Measurements from ENCODE around the gene KLF2. TPM values are rescaled to one million over a fixed set of nuclear protein-coding genes. Genes with fewer than 3 reads are reported as not detected.

The KLF2 gene
- total RNA-seq, 2 donors from 2014 or later, result 97.8 to 208 TPM

DNA sequence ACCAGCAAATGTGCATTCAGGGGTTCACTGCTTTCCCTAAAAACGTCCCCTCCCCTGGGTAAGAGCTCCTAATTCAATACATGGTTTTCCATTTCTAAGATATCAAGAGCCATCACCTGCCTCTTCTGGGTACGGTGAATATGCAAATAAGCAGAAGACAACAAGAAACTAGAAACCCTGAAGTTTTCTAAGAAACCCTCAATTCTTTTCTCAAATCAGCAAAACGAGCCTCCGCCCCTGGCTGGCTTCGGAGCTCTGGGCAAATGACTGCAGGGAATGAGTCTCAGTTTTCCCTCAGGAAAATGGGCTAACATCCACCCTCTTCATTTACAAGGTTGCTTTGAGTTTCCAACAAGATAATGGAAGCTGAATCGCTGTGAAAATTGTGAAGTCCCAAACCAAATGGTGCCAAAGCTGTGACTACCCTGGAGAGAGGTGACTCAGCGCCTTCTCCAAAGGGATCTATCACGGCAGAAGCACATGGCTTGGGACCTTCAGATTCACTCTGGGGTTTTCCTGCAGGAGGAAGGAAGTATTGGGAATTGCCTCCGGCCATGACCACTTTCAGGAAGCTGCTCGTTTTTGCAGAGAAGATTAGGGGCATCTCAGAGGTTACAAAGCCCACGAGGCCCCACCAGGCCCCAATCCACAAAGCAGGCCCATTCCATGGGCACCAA lies 26.6 kb downstream of the KLF2 start:
- intact Hi-C loops (cut with DNase I), result no loop called here
- no peak for DNase-seq (ENCODE audit: low spot score)

- intact Hi-C loops (cut with DNase I), result loop anchor here in 1 of 2 donors (5.0 kb wide), 1 partner anchor 312 kb away; no protein-coding TSS in a partner anchor
- DNase-seq (ENCODE audit: low spot score), result peak; percentile 80
These were observed 30.8 kb downstream of the KLF2 start for GRCh38 chr19:16355293-16356043.

DNA sequence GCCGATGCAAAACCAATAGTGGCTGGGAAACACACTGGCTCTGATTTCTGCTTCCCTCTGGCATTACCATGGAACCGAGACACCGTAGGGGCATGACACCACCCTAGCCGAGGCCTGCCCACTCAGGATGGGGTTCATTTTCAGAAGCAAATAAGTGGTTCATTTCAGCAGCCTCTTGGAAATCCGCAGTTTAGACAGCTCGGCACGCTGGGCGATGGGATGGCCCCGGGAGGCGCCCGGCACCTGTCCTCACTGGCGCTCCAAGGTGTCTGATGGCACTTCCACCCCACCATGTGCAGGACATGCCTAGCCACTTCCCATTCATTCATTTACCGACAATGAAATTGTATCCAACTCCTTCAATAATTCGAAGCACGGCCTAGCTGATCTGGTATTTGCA lies 33.8 kb downstream of the KLF2 start:
- intact Hi-C loops (cut with DNase I), result loop anchor here in 1 of 2 donors (5.0 kb wide), 1 partner anchor 309 kb away; no protein-coding TSS in a partner anchor
- no peak for DNase-seq (ENCODE audit: low spot score)

- no peak for DNase-seq (ENCODE audit: low spot score)
- intact Hi-C loops (cut with DNase I), result loop anchor here in 1 of 2 donors (5.0 kb wide), 1 partner anchor 308 kb away; no protein-coding TSS in a partner anchor
These were observed 34.4 kb downstream of the KLF2 start for GRCh38 chr19:16359074-16359473.

GRCh38 chr19:16359964-16360363 lies 35.3 kb downstream of the KLF2 start:
- intact Hi-C loops (cut with DNase I), result loop anchor here in 1 of 2 donors (5.0 kb wide), 1 partner anchor 307 kb away; no protein-coding TSS in a partner anchor
- no peak for DNase-seq (ENCODE audit: low spot score)

GRCh38 chr19:16360738-16361137 lies 36.1 kb downstream of the KLF2 start:
- intact Hi-C loops (cut with DNase I), result no loop called here
- no peak for DNase-seq (ENCODE audit: low spot score)

- intact Hi-C loops (cut with DNase I), result no loop called here
- DNase-seq (ENCODE audit: low spot score), result no peak
These were observed 36.6 kb downstream of the KLF2 start for GRCh38 chr19:16361254-16361653.

- DNase-seq (ENCODE audit: low spot score), result no peak
- intact Hi-C loops (cut with DNase I), result no loop called here
These were observed 37.3 kb downstream of the KLF2 start for GRCh38 chr19:16361926-16362325.

DNA sequence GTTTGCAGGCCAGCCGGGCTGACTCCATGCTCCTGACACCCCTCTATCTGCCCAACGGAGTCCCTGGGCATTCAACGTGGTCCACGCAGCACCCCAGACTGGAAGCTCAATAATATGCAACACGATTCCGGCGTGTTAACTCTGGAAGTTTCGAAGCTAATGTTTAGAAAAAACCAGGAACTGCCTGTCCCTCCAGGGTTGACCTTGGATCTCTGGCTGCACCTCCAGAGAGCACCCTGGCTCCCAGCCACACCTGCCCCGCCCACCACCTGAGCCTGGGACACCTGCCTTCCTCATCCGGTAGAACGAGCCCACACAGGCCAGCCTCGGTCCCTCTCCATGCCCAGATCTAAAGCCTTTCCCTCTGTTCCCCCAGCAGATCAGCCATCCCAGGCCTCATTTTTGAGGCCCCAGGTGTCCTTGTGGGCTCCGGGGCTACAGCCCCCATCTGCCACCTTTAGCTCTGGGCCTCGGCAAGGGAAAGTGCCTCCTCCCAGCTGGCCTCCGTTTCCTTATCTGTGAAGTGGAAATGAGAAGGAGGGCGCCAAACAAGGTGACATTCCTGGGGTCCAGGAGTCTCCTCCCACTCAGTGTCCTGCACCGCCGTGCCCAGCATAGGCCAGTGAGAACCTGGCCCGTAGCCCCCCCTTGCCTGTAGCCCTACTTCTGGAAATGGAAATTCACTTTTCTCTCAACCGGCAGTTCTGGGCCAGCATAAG lies 38.7 kb downstream of the KLF2 start:
- no peak for DNase-seq (ENCODE audit: low spot score)
- intact Hi-C loops (cut with DNase I), result no loop called here

DNA sequence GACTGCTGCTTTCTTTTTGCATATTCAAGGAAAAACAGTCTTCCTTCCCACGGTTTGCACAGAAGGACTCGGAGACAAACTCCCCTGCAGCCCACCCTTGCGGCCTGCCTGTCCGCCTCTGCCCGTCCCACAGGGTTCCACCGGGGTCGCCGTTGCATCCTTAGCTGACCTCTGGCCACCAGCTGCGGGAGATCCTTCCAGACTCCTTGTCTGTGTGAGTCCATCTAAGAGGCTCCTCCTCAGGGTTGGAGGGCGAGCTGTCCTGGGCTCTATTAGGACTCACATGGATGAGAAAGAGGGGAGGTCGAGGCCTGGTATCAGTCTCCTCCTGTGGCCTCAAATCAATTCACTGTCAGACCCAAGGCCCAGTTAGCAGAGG lies 39.2 kb downstream of the KLF2 start:
- intact Hi-C loops (cut with DNase I), result no loop called here

GRCh38 chr19:16364231-16364865 lies 39.7 kb downstream of the KLF2 start:
- intact Hi-C loops (cut with DNase I), result no loop called here
- DNase-seq (ENCODE audit: low spot score), result no peak

More for the DNA sequence above, 39.2 kb downstream of the KLF2 start:
- DNase-seq (ENCODE audit: low spot score), result no peak

DNA sequence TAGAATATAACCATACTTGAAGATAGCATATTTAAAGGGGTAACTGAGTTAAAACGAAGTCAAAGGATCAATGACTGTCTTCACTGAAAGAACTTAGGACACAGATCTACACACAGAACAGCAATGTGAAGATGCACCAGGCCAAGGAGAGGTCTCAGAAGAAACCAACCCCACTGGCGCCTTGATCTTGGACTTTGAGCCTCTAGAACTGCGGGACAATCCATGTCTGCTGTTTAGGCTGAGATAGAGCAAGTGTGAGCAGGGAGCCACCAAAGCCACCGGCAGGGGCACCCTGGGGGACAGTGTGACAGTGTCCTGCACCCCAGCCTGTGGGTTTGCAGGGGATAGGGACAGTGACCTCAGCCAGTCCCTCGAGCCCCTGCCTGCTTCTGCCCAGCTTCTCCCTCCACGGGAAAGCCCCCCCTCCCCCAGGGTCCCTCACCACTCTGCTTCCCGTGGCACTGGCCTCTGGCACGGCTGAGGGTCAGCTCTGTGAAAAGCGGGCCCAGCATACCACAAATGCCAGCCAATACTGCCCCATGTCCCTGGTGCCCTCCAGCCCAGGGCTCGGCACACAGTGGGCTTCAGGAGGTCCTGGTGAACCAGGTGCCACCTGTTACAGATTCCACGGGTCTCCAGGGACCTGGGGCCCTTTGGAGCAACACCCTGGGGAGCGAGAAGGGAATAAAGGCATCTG lies 40.8 kb downstream of the KLF2 start:
- DNase-seq (ENCODE audit: low spot score), result no peak
- intact Hi-C loops (cut with DNase I), result no loop called here

DNA sequence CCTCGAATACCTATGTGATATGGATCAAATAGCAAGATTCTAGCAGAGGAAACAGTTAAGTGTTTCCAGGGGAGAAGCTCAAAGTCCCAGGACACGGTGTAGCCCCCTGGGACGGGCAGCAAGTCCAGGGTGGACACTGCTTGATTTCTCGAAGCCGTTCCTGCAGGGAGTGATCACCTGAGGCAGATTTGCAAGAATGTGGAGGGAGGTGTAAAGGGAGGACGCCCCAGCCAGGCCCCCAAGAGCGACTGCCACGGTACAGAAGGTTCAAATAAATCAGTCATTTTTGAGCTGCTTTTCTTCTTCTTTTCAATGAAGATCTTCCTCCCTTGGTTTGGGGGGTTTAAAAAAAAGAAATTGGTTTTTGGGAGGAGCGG lies 41.4 kb downstream of the KLF2 start:
- intact Hi-C loops (cut with DNase I), result no loop called here

GRCh38 chr19:16366433-16367260 lies 42.0 kb downstream of the KLF2 start:
- intact Hi-C loops (cut with DNase I), result no loop called here
- DNase-seq (ENCODE audit: low spot score), result no peak

More for the DNA sequence above, 41.4 kb downstream of the KLF2 start:
- no peak for DNase-seq (ENCODE audit: low spot score)

GRCh38 chr19:16367261-16367683 lies 42.6 kb downstream of the KLF2 start:
- intact Hi-C loops (cut with DNase I), result no loop called here

GRCh38 chr19:16368385-16369305 lies 44.0 kb downstream of the KLF2 start:
- intact Hi-C loops (cut with DNase I), result no loop called here
- DNase-seq (ENCODE audit: low spot score), result no peak

More at GRCh38 chr19:16367261-16367683, 42.6 kb downstream of the KLF2 start:
- DNase-seq (ENCODE audit: low spot score), result no peak

DNA sequence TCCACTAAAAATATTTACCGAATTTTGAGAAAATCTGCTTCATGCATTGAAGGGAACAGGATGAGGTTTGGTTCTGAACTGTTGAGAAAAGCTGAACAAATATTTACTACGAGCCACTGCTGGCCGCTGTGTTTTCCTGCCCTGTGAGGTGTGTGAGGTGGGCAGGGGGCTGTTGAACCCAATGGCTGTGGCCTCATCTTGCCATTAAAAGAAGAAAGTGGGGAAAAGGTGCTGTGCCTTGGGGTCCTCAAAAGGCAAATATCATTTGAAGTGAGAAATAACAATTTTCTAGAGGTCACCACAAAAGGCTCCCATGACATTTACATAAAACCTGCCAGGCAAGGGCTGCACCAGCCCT lies 44.7 kb downstream of the KLF2 start:
- intact Hi-C loops (cut with DNase I), result no loop called here
- no peak for DNase-seq (ENCODE audit: low spot score)

Data from posterior vena cava (tissue), 2 donors.